Liver (tissue), 9 donors: ENCODE results near the gene GPR61. TPM values are rescaled to one million over a fixed set of nuclear protein-coding genes. Genes with fewer than 3 reads are reported as not detected.
A peak's percentile ranks its signal among the peaks of the same experiment; 100 is the strongest.

Experiments used
- DNase-seq: peaks from one replicate; pipeline ENCODE4 v3.0.0-alpha.2; 2017; ENCODE audit warnings: low spot score
- H3K27ac ChIP-seq, 2 donors: one replicate each; pipeline ENCODE4 v1.7.0; 2013; ENCODE audit warnings: inconsistent platforms in 2 of 2, low read length in 2 of 2, control low read depth in 1 of 2, low read depth in 1 of 2, mild to moderate bottlenecking in 1 of 2
- H3K27me3 ChIP-seq, 4 donors: one replicate each; pipeline versions ENCODE4 v1.6.1 to v1.7.0; 2013; ENCODE audit warnings: low read length in 3 of 4, inconsistent platforms in 1 of 4, mild to moderate bottlenecking in 1 of 4, moderate library complexity in 1 of 4; ENCODE audit not compliant: control insufficient read depth in 4 of 4, insufficient read depth in 4 of 4
- H3K36me3 ChIP-seq, 4 donors: one replicate each; pipeline versions ENCODE4 v1.6.1 to v1.7.0; 2013; ENCODE audit warnings: low read length in 3 of 4, mild to moderate bottlenecking in 3 of 4, low read depth in 1 of 4, moderate library complexity in 1 of 4; ENCODE audit not compliant: control insufficient read depth in 4 of 4, insufficient read depth in 3 of 4
- H3K4me1 ChIP-seq, 4 donors: one replicate each; pipeline versions ENCODE4 v1.6.1 to v1.7.0; 2013; ENCODE audit warnings: low read length in 3 of 4, mild to moderate bottlenecking in 3 of 4, moderate library complexity in 1 of 4; ENCODE audit not compliant: control insufficient read depth in 4 of 4, insufficient read depth in 4 of 4
- H3K4me3 ChIP-seq, 3 donors: one replicate each; pipeline versions ENCODE4 v1.6.1 to v1.7.0; 2013; ENCODE audit warnings: low read length in 3 of 3, control low read depth in 1 of 3, low read depth in 1 of 3, mild to moderate bottlenecking in 1 of 3
- H3K9ac ChIP-seq, 2 donors: one replicate each; pipeline ENCODE4 v1.7.0; 2013; ENCODE audit warnings: low read length in 2 of 2, mild to moderate bottlenecking in 2 of 2, moderate library complexity in 2 of 2, control low read depth in 1 of 2, low read depth in 1 of 2
- H3K9me3 ChIP-seq, 4 donors: one replicate each; pipeline versions ENCODE4 v1.6.1 to v1.7.0; 2013; ENCODE audit warnings: low read length in 3 of 4; ENCODE audit not compliant: control insufficient read depth in 4 of 4
- EGR1 ChIP-seq, 2 donors: IDR thresholded peaks; 2 replicates each; pipeline ENCODE4 v1.6.1; 2016 to 2018; ENCODE audit warnings: antibody characterized with exemption in 2 of 2, low read depth in 2 of 2
- FOXA1 ChIP-seq: IDR thresholded peaks from 2 replicates; pipeline ENCODE4 v1.6.1; 2016; ENCODE audit warnings: antibody characterized with exemption
- FOXA2 ChIP-seq: IDR thresholded peaks from 2 replicates; pipeline ENCODE4 v1.6.1; 2016; ENCODE audit warnings: antibody characterized with exemption
- GABPA ChIP-seq, 2 donors: IDR thresholded peaks in 1 of 2; conservative IDR thresholded peaks in 1 of 2; 2 replicates each; pipeline ENCODE4 v1.6.1; 2016; ENCODE audit warnings: antibody characterized with exemption in 2 of 2, mild to moderate bottlenecking in 1 of 2, moderate library complexity in 1 of 2
- HNF4A ChIP-seq, 2 donors: conservative IDR thresholded peaks; 2 replicates each; pipeline ENCODE4 v1.6.1; 2016; ENCODE audit warnings: antibody characterized with exemption in 2 of 2, mild to moderate bottlenecking in 2 of 2
- HNF4G ChIP-seq: IDR thresholded peaks from 2 replicates; pipeline ENCODE4 v1.6.1; 2016; ENCODE audit warnings: antibody characterized with exemption
- JUND ChIP-seq, 2 donors: IDR thresholded peaks; 2 replicates each; pipeline ENCODE4 v1.6.1; 2016; ENCODE audit warnings: antibody characterized with exemption in 2 of 2
- NR2F2 ChIP-seq: IDR thresholded peaks from 2 replicates; pipeline ENCODE4 v1.6.1; 2016; ENCODE audit warnings: antibody characterized with exemption
- RAD21 ChIP-seq, 2 donors: IDR thresholded peaks; 2 replicates each; pipeline ENCODE4 v1.6.1; 2016; ENCODE audit warnings: antibody characterized with exemption in 2 of 2, mild to moderate bottlenecking in 2 of 2
- RXRA ChIP-seq, 2 donors: IDR thresholded peaks; 2 replicates each; pipeline ENCODE4 v1.6.1; 2017 to 2018; ENCODE audit warnings: antibody characterized with exemption in 2 of 2, mild to moderate bottlenecking in 1 of 2
- SP1 ChIP-seq: IDR thresholded peaks from 2 replicates; pipeline ENCODE4 v1.6.1; 2018; ENCODE audit warnings: antibody characterized with exemption, mild to moderate bottlenecking
- TAF1 ChIP-seq: conservative IDR thresholded peaks from 2 replicates; pipeline ENCODE4 v1.6.1; 2016; ENCODE audit warnings: antibody characterized with exemption, mild to moderate bottlenecking
- YY1 ChIP-seq: IDR thresholded peaks from 2 replicates; pipeline ENCODE4 v1.6.1; 2016; ENCODE audit warnings: antibody characterized with exemption, mild to moderate bottlenecking
- WGBS: extraction: QIAGEN DNeasy Blood & Tissue Kit; methylation state at CpG from one replicate; pipeline ENCODE4 v1.1.7; 2013; 5-methylcytosine and 5-hydroxymethylcytosine counted together
- polyA plus RNA-seq, 2 donors: library from polyadenylated mRNA; stranded (reverse) in 1 of 2; unstranded in 1 of 2; fragments of 200-250 nt in 1 of 2; fragments of >200 nt in 1 of 2; fragmentation: Nextera tagmentation in 1 of 2; extraction: Ambion mirVana in 1 of 2; gene quantifications; one replicate each; pipeline versions ENCODE4 v1.2.1 to v1.2.3, GENCODE V29; 2013 to 2015
- total RNA-seq, 2 donors: library from RNA; depleted of rRNA; stranded (reverse); fragments of >200 nt; gene quantifications; one replicate each; pipeline ENCODE4 v1.2.3, GENCODE V29; 2014
- TF ChIP-seq, protein P1 (sequence below): IDR thresholded peaks from 2 replicates; pipeline ENCODE4 v1.6.1; 2016; ENCODE audit warnings: antibody characterized with exemption
- TF ChIP-seq, protein P2 (sequence below): IDR thresholded peaks from 2 replicates; pipeline ENCODE4 v1.6.1; 2016; ENCODE audit warnings: antibody characterized with exemption
- TF ChIP-seq, protein P3 (sequence below): IDR thresholded peaks from 2 replicates; pipeline ENCODE4 v1.6.1; 2016; ENCODE audit warnings: antibody characterized with exemption, mild to moderate bottlenecking
- TF ChIP-seq, protein P4 (sequence below): fragments of 150-350 bp; IDR thresholded peaks from 2 replicates; pipeline ENCODE4 v1.5.1; 2017; ENCODE audit warnings: improper control_type of control experiment, low read depth, low read length; ENCODE audit not compliant: missing input control
- TF ChIP-seq, protein P5 (sequence below): IDR thresholded peaks from 2 replicates; pipeline ENCODE4 v1.6.1; 2016; ENCODE audit warnings: antibody characterized with exemption
- donor health status: healthy.
- donor health status: healthy.
- donor health status: healthy.
- donor health status: healthy.
- donor health status: healthy.

Gene GPR61
- total and polyA plus RNA-seq, 4 donors, result 0.32 TPM; not detected in 3

DNA sequence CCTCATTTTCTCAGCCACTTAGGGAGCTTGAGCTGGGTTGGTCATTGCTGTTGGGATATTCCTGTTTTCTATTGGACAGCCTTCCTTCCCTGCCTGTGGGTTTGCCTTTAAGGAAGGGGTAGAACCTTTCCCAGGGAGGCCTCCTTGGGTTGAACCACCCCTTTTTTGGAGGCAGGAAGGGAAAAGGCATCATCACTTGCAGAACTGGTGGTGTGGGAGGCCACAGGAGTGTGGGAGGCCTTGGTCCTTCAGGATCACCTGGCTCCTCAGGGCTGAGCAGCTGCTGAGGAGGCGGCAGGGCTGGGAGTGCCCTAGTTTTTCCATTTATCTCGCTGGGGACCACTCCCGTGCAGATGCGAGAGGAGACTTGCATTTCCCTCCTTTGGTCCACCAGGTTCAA is 46.4 kb upstream of the GPR61 start:
- H3K4me1 ChIP-seq, result peaks cover 0 to 12% (median 8%) of the 10 kb centered on the region in 4 donors
- no peak for DNase-seq
- 85% methylated on average over 4 of the region's 4 CpGs for WGBS
- no peak overlapping the region for H3K4me3 ChIP-seq
- peaks cover 0 to 17% (median 11%) of the 10 kb centered on the region in 4 donors for H3K36me3 ChIP-seq
- TF ChIP-seq EGR1 (IDR thresholded peaks at IDR 0.05; ENCODE audit: low read depth in 2 of 2) (no peak), NR2F2 (no peak), SP1 (no peak), FOXA1 (no peak), TAF1 (no peak), HNF4G (no peak), JUND (IDR thresholded peaks at IDR 0.05) (no peak)
- TF ChIP-seq, protein P1, sequence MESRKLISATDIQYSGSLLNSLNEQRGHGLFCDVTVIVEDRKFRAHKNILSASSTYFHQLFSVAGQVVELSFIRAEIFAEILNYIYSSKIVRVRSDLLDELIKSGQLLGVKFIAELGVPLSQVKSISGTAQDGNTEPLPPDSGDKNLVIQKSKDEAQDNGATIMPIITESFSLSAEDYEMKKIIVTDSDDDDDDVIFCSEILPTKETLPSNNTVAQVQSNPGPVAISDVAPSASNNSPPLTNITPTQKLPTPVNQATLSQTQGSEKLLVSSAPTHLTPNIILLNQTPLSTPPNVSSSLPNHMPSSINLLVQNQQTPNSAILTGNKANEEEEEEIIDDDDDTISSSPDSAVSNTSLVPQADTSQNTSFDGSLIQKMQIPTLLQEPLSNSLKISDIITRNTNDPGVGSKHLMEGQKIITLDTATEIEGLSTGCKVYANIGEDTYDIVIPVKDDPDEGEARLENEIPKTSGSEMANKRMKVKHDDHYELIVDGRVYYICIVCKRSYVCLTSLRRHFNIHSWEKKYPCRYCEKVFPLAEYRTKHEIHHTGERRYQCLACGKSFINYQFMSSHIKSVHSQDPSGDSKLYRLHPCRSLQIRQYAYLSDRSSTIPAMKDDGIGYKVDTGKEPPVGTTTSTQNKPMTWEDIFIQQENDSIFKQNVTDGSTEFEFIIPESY, result no peak
- H3K27me3 ChIP-seq, result no peaks in the 10 kb centered on the region
- no peak overlapping the region for H3K9ac ChIP-seq
- no peak overlapping the region for H3K27ac ChIP-seq
- no peaks in the 10 kb centered on the region for H3K9me3 ChIP-seq

DNA sequence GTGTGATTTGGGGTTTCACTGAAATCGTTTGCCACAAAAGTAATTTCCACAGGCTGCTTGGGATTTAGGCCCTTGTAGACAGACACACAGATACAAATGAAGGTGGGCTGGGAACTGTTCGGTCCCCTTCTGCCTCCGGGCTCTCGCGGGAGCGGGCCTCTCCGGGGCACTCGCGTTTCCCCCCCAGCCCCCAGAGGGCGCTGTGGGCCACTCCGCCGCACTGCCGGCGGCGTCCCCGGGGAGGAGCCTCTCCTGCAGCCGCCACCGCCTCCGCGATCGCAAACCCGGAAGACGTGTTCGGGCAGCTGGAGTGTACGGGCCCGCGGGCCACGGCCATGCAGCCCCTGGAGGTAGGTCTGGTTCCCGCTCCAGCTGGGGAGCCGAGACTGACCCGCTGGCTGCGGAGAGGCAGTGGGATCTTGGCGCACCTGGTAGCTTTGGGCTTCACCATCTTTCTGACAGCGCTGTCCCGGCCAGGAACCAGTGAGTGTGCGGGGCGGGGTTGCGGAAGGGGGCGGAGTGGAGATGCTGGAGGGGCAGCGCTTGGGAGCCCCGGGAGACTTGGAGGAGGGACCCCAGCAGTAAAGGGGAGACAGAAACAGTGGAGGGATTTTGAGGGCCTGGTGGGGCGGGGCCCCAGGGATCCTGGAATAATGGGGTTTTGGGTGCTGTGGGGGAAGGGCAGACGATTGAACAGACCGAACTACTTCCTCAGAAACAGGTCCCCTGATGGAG is 45.7 kb upstream of the GPR61 start, which contains the start of gene CYB561D1:
Gene CYB561D1 (plus strand): TSS at position 290 of the 735 bp plus-strand sequence. CDS start 46 bp downstream, at position 336.
- no peak for TF ChIP-seq NR2F2
- TF ChIP-seq, protein P2, sequence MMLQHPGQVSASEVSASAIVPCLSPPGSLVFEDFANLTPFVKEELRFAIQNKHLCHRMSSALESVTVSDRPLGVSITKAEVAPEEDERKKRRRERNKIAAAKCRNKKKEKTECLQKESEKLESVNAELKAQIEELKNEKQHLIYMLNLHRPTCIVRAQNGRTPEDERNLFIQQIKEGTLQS, result no peak
- TF ChIP-seq, protein P3, sequence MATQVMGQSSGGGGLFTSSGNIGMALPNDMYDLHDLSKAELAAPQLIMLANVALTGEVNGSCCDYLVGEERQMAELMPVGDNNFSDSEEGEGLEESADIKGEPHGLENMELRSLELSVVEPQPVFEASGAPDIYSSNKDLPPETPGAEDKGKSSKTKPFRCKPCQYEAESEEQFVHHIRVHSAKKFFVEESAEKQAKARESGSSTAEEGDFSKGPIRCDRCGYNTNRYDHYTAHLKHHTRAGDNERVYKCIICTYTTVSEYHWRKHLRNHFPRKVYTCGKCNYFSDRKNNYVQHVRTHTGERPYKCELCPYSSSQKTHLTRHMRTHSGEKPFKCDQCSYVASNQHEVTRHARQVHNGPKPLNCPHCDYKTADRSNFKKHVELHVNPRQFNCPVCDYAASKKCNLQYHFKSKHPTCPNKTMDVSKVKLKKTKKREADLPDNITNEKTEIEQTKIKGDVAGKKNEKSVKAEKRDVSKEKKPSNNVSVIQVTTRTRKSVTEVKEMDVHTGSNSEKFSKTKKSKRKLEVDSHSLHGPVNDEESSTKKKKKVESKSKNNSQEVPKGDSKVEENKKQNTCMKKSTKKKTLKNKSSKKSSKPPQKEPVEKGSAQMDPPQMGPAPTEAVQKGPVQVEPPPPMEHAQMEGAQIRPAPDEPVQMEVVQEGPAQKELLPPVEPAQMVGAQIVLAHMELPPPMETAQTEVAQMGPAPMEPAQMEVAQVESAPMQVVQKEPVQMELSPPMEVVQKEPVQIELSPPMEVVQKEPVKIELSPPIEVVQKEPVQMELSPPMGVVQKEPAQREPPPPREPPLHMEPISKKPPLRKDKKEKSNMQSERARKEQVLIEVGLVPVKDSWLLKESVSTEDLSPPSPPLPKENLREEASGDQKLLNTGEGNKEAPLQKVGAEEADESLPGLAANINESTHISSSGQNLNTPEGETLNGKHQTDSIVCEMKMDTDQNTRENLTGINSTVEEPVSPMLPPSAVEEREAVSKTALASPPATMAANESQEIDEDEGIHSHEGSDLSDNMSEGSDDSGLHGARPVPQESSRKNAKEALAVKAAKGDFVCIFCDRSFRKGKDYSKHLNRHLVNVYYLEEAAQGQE, result peak; percentile 45
- TF ChIP-seq RAD21 (IDR thresholded peaks at IDR 0.05), result peak; percentile 70 to 81
- TF ChIP-seq, protein P1, result no peak
- TF ChIP-seq HNF4A (conservative IDR thresholded peaks at IDR 0.05), result no peak
- TF ChIP-seq, protein P4, sequence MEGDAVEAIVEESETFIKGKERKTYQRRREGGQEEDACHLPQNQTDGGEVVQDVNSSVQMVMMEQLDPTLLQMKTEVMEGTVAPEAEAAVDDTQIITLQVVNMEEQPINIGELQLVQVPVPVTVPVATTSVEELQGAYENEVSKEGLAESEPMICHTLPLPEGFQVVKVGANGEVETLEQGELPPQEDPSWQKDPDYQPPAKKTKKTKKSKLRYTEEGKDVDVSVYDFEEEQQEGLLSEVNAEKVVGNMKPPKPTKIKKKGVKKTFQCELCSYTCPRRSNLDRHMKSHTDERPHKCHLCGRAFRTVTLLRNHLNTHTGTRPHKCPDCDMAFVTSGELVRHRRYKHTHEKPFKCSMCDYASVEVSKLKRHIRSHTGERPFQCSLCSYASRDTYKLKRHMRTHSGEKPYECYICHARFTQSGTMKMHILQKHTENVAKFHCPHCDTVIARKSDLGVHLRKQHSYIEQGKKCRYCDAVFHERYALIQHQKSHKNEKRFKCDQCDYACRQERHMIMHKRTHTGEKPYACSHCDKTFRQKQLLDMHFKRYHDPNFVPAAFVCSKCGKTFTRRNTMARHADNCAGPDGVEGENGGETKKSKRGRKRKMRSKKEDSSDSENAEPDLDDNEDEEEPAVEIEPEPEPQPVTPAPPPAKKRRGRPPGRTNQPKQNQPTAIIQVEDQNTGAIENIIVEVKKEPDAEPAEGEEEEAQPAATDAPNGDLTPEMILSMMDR, result peak; percentile 91
- TF ChIP-seq TAF1, result no peak
- no peak for TF ChIP-seq EGR1 (IDR thresholded peaks at IDR 0.05; ENCODE audit: low read depth in 2 of 2)
- TF ChIP-seq RXRA (IDR thresholded peaks at IDR 0.05), result no peak
- no peak for TF ChIP-seq SP1
- TF ChIP-seq, protein P5, sequence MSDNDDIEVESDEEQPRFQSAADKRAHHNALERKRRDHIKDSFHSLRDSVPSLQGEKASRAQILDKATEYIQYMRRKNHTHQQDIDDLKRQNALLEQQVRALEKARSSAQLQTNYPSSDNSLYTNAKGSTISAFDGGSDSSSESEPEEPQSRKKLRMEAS, result no peak
- TF ChIP-seq HNF4G, result no peak
- TF ChIP-seq GABPA (IDR thresholded peaks at IDR 0.05 in 1 of 2, conservative IDR thresholded peaks at IDR 0.05 in 1 of 2), result peak in 1 of 2 donors; percentile 59
- no peak for TF ChIP-seq FOXA2
- TF ChIP-seq YY1, result peak; percentile 61
- no peak for TF ChIP-seq FOXA1
- TF ChIP-seq JUND (IDR thresholded peaks at IDR 0.05), result no peak
- peaks cover 0 to 12% (median 8%) of the 10 kb centered on the region in 4 donors for H3K4me1 ChIP-seq
- peak within 1 kb of the TSS; percentile 74 to 87 (median 84) for H3K4me3 ChIP-seq
- H3K27ac ChIP-seq, result peak within 1 kb of the TSS; percentile 34 to 77
- peak; percentile 88 for DNase-seq
- no peaks in the 10 kb centered on the region for H3K9me3 ChIP-seq
- peak within 1 kb of the TSS in 1 of 2 donors; percentile 42 for H3K9ac ChIP-seq
- WGBS, result under 1% methylated on average over 44 of the region's 44 CpGs
- peaks cover 0 to 15% (median 11%) of the 10 kb centered on the region in 4 donors for H3K36me3 ChIP-seq
- H3K27me3 ChIP-seq, result no peaks in the 10 kb centered on the region
